Astrocyte of the hippocampus (primary cell): ENCODE measurements around the gene CDK17.
A peak's percentile ranks its signal among the peaks of the same experiment; 100 is the strongest.
"Not testable (repeated sequence)": the region's sequence is repeated elsewhere in the genome, so short reads cannot be mapped to it uniquely, and the experiment has no call there.

Experiments
- DNase-seq: peaks from one replicate; pipeline ENCODE4 v3.0.0; 2011; ENCODE audit warnings: low read depth, low spot score

The CDK17 gene

GRCh38 chr12:96356831-96357230, 43.4 kb downstream of the CDK17 start:
- no peak for DNase-seq

GRCh38 chr12:96354844-96355534, 45.2 kb downstream of the CDK17 start:
- no peak for DNase-seq

DNA sequence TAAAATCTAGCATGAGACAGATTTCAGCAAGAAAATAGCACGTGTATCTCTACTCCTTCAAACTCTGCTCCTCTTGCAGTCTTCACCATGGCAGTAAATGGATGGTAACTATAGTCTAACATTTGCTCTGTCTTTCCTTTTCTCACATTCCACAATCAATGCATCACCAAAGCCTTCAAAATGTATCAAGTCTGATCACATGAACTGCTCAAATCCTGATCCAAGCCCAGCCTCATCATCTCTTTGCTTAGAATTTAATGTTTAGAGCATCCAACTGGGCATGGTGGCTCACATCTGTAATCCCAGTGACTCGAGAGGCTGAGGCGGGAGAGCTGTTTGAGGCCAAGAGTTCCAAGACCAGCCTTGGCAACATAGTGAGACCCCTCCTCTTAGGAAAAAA, 45.9 kb downstream of the CDK17 start:
- DNase-seq, result no peak

GRCh38 chr12:96352161-96352835, 47.9 kb downstream of the CDK17 start:
- DNase-seq, result no peak

- DNase-seq, result no peak
Observed at GRCh38 chr12:96350982-96351381, 49.3 kb downstream of the CDK17 start.

DNA sequence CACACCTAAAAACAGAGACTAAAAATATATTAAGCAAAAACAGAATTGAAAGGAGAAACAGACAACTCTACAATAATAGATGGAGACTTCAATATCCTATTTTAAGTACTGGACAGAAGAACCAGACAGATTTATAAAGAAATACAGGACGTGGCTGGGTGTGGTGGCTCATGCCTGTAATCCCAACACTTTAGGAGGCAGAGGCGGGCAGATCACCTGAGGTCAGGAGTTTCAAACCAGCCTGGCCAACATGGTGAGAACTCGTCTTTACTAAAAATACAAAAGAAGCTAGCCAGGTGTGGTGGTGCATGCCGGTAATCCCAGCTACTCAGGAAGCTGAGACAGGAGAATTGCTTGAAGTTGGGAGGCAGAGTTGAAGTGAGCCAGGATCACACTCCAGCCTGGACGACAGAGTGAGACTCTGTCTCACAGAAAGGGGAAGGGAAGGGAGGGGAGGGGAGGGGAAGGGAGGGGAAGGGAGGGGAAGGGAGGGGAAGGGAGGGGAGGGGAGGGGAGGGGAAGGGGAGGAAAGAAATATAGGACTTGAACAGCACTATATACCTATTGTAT, 53.0 kb downstream of the CDK17 start:
- no peak for DNase-seq

DNA sequence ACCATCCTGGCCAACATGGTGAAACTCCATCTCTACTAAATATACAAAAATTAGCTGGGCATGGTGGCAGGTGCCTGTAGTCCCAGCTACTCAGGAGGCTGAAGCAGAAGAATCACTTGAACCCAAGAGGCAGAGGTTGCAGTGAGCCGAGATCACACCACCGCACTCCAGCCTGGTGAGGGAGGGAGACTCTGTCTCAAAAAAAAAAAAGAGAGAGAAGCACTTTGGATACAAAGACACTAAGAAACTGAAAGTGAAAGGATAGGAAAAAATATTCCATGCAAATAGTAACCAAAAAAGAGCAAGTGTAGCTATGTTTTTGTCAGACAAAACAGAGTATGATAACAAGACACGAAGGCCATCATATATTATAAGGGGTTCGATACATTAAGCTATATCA, 53.5 kb downstream of the CDK17 start:
- not testable (repeated sequence) for DNase-seq

GRCh38 chr12:96344124-96344695, 56.0 kb downstream of the CDK17 start:
- no peak for DNase-seq

DNA sequence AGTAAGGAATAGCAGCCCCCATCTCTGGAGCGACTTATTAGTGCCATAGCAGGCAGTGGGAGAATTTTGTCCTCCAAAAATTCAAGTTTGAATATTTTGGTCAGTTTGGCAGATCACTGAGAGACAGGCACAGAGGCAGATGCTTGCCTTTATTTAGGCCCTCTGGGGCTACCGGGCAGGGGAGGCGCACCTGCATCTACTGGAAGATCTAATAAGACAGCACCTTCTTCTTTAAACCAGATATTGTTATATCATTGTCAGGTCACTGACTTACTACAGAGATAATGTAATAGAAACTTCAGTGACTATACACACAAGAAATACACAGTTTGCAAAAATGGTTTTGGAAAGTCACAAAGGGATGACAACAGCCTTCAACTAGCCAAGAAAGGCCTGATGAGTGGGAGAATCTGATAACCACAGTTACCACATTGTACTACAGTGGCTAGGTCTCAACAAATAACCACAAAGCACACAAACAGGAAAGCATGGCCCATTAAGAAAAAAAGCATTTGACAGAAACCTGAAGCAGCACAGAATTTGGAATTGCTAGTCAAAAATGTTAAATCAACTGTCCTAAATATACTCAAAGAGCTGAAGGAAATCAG, 56.8 kb downstream of the CDK17 start:
- DNase-seq, result peak; percentile 32

DNA sequence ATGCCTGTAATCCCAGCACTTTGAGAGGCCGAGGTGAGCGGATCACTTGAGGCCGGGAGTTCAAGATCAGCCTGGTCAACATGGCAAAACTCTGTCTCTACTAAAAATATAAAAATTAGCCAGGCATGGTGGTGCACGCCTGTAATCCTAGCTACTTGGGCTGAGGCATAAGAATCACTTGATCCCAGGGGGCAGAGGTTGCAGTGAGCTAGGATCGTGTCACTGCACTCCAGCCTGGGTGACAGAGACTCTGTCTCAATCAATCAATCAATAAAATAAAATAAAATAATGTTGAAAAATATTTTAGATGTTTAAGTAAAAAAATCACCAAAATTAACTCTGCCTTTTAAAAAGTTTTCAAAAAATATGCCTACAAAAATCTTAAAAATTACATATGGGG, 60.6 kb downstream of the CDK17 start:
- not testable (repeated sequence) for DNase-seq

- no peak for DNase-seq
Observed at GRCh38 chr12:96338852-96339471, 61.3 kb downstream of the CDK17 start.

GRCh38 chr12:96337953-96338352, 62.3 kb downstream of the CDK17 start:
- DNase-seq, result no peak

GRCh38 chr12:96336489-96336888, 63.8 kb downstream of the CDK17 start:
- DNase-seq, result no peak

GRCh38 chr12:96335270-96335669, 65.0 kb downstream of the CDK17 start:
- DNase-seq, result no peak

GRCh38 chr12:96334502-96334901, 65.7 kb downstream of the CDK17 start:
- DNase-seq, result no peak

DNA sequence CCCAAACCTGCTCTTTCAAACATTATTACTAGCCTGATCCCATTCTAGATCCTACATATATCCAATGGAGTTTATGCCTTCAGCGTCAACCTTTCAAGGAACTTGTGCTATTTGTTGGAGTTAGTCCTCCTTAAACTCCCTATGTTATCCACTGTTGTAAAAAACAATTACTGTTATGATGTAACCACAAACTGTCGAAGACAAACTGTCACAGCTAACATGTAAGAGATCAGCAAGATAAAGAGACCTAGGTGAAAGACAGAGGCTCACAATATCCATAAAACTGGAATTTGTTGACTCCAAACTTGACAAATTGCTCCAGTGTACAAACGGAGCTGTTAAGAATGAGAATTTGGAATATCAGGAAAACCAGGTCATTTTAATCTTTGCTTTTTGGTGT, 70.7 kb downstream of the CDK17 start:
- no peak for DNase-seq

DNA sequence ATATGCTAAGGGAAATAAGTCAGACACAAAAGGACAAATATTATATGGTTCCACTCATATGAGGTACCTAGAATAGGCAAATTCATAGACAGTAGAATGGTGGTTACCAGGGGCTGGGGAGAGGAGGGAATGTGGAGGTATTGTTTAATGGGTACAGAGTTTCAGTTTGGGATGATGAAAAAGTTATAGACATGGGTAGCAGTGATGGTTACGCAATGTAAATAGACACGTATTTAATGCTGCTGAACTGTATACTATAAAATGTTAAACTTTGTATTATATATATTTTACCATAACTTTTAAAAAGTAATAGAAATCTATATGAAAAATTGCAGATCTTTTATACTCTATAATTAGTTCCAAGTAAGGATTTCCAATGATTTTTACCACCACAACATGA, 71.2 kb downstream of the CDK17 start:
- DNase-seq, result no peak

- no peak for DNase-seq
Observed at GRCh38 chr12:96327889-96328288, 72.3 kb downstream of the CDK17 start.

GRCh38 chr12:96327346-96327745, 72.9 kb downstream of the CDK17 start:
- DNase-seq, result no peak

GRCh38 chr12:96326628-96327227, 73.5 kb downstream of the CDK17 start:
- DNase-seq, result no peak

GRCh38 chr12:96323906-96324305, 76.3 kb downstream of the CDK17 start:
- DNase-seq, result peak; percentile 87
